Measurements from ENCODE around the gene CBLIF. TPM values are rescaled to one million over a fixed set of nuclear protein-coding genes. Genes with fewer than 3 reads are reported as not detected.
"Not testable (repeated sequence)": the region's sequence is repeated elsewhere in the genome, so short reads cannot be mapped to it uniquely, and the experiment has no call there.

CBLIF gene
- total RNA-seq, 2 experiments from 2014 or later, result not detected

GRCh38 chr11:59791639-59792038, 53.7 kb downstream of the CBLIF start:
- no peaks in the 10 kb centered on the region for H3K4me1 Mint-ChIP-seq
- peaks cover 2% of the 10 kb centered on the region for H3K36me3 Mint-ChIP-seq
- no peak overlapping the region for H3K27ac Mint-ChIP-seq
- H3K4me3 Mint-ChIP-seq, result no peak overlapping the region
- H3K27me3 Mint-ChIP-seq, result no peaks in the 10 kb centered on the region
- no peak for DNase-seq
- H3K9me3 Mint-ChIP-seq, result no peaks in the 10 kb centered on the region

GRCh38 chr11:59787816-59788215, 57.5 kb downstream of the CBLIF start:
- H3K9me3 Mint-ChIP-seq, result no peaks in the 10 kb centered on the region
- peaks cover 11% of the 10 kb centered on the region for H3K4me1 Mint-ChIP-seq
- DNase-seq, result no peak
- no peaks in the 10 kb centered on the region for H3K36me3 Mint-ChIP-seq
- H3K4me3 Mint-ChIP-seq, result no peak overlapping the region
- no peaks in the 10 kb centered on the region for H3K27me3 Mint-ChIP-seq
- H3K27ac Mint-ChIP-seq, result no peak overlapping the region

GRCh38 chr11:59787255-59787588, 58.1 kb downstream of the CBLIF start:
- Mint-ChIP-seq H3K9me3 (no peaks in the 10 kb centered on the region), H3K27me3 (no peaks in the 10 kb centered on the region), H3K27ac (no peak overlapping the region), H3K4me3 (no peak overlapping the region), H3K36me3 (no peaks in the 10 kb centered on the region), H3K4me1 (peaks cover 11% of the 10 kb centered on the region)
- no peak for DNase-seq

GRCh38 chr11:59785818-59786217, 59.5 kb downstream of the CBLIF start:
- H3K4me3 Mint-ChIP-seq, result no peak overlapping the region
- H3K9me3 Mint-ChIP-seq, result no peaks in the 10 kb centered on the region
- peaks cover 6% of the 10 kb centered on the region for H3K36me3 Mint-ChIP-seq
- H3K27me3 Mint-ChIP-seq, result no peaks in the 10 kb centered on the region
- no peak for DNase-seq
- H3K4me1 Mint-ChIP-seq, result peaks cover 11% of the 10 kb centered on the region
- no peak overlapping the region for H3K27ac Mint-ChIP-seq

GRCh38 chr11:59784441-59784840, 60.9 kb downstream of the CBLIF start:
- not testable (repeated sequence) for H3K27ac Mint-ChIP-seq, H3K4me3 Mint-ChIP-seq, DNase-seq, H3K36me3 Mint-ChIP-seq, H3K9me3 Mint-ChIP-seq, H3K27me3 Mint-ChIP-seq
- H3K4me1 Mint-ChIP-seq, result peaks cover 11% of the 10 kb centered on the region

GRCh38 chr11:59783632-59784090, 61.6 kb downstream of the CBLIF start:
- Mint-ChIP-seq H3K36me3 (peaks cover 6% of the 10 kb centered on the region), H3K4me3 (no peak overlapping the region)

GRCh38 chr11:59782080-59782479, 63.2 kb downstream of the CBLIF start:
- no peaks in the 10 kb centered on the region for H3K27me3 Mint-ChIP-seq
- H3K4me1 Mint-ChIP-seq, result peaks cover 11% of the 10 kb centered on the region
- no peaks in the 10 kb centered on the region for H3K9me3 Mint-ChIP-seq
- H3K36me3 Mint-ChIP-seq, result peaks cover 6% of the 10 kb centered on the region
- no peak for DNase-seq
- no peak overlapping the region for H3K27ac Mint-ChIP-seq
- no peak overlapping the region for H3K4me3 Mint-ChIP-seq

More at GRCh38 chr11:59783632-59784090, 61.6 kb downstream of the CBLIF start:
- Mint-ChIP-seq H3K27me3 (no peaks in the 10 kb centered on the region), H3K27ac (peak overlapping the region; percentile 11), H3K9me3 (no peaks in the 10 kb centered on the region), H3K4me1 (peaks cover 11% of the 10 kb centered on the region)
- DNase-seq, result peak; percentile 26

GRCh38 chr11:59779487-59779886, 65.8 kb downstream of the CBLIF start:
- no peaks in the 10 kb centered on the region for H3K9me3 Mint-ChIP-seq
- peaks cover 6% of the 10 kb centered on the region for H3K36me3 Mint-ChIP-seq
- H3K27ac Mint-ChIP-seq, result no peak overlapping the region
- no peak overlapping the region for H3K4me3 Mint-ChIP-seq
- no peak for DNase-seq
- H3K27me3 Mint-ChIP-seq, result no peaks in the 10 kb centered on the region
- H3K4me1 Mint-ChIP-seq, result peaks cover 18% of the 10 kb centered on the region

Other genes starting within 250 kb of the CBLIF start
- 10 to 100 TPM; 39.4 to 39.6 TPM for gene OSBP, start 229.7 kb downstream of the CBLIF start, total RNA-seq
- 10 to 100 TPM; 60.8 to 66.9 TPM for gene PATL1, start 176.5 kb downstream of the CBLIF start, total RNA-seq
- gene OR10V1, start 131.7 kb downstream of the CBLIF start, total RNA-seq, result not detected
- 1 to 10 TPM; 7.3 to 8.0 TPM for gene STX3, start 90.1 kb downstream of the CBLIF start, total RNA-seq
- 100 to 1,000 TPM; 104 to 105 TPM for gene MRPL16, start 34.7 kb downstream of the CBLIF start, total RNA-seq
- not detected for gene TCN1, start 21.0 kb upstream of the CBLIF start, total RNA-seq
- gene OOSP3, start 33.3 kb upstream of the CBLIF start, total RNA-seq, result not detected
- gene OOSP1, start 92.9 kb upstream of the CBLIF start, total RNA-seq, result not detected
- gene OOSP4A, start 118.5 kb upstream of the CBLIF start, total RNA-seq, result not detected
- gene OOSP4B, start 171.7 kb upstream of the CBLIF start, total RNA-seq, result not detected
- gene OOSP2, start 194.9 kb upstream of the CBLIF start, total RNA-seq, result not detected
- not detected for gene MS4A3, start 211.2 kb upstream of the CBLIF start, total RNA-seq
- not detected for gene MS4A2, start 243.2 kb upstream of the CBLIF start, total RNA-seq